B cell (primary cell): ENCODE results near the gene HMX3. TPM values are rescaled to one million over a fixed set of nuclear protein-coding genes. Genes with fewer than 3 reads are reported as not detected.

ENCODE experiments used
- ATAC-seq: fragments of 200-7000 bp; cut with Tn5 transposase; one replicate; pipeline ENCODE4 v1.10.0; 2021; ENCODE audit warnings: low read depth, mild to moderate bottlenecking, moderate number of reproducible peaks, moderate library complexity
- CTCF ChIA-PET: fragments of 350-600 bp; sonication (Branson Sonifier 250); formaldehyde crosslinking; loops from one replicate; lab custom pipeline; 2021; ENCODE audit warnings: antibody characterized with exemption, inconsistent platforms; lab: Charles Lee
- POLR2A ChIA-PET: fragments of 350-600 bp; sonication (Branson Sonifier 250); formaldehyde crosslinking; loops from one replicate; lab custom pipeline; 2021; ENCODE audit warnings: antibody characterized with exemption; lab: Charles Lee
- DNase-seq: peaks from one replicate; pipeline ENCODE4 v3.0.0; 2013
- H2AFZ ChIP-seq: 2 replicates; pipeline ENCODE4 v1.6.1; 2012; ENCODE audit warnings: mild to moderate bottlenecking, low read depth, low read length; ENCODE audit not compliant: insufficient read depth, poor library complexity, severe bottlenecking
- H3K27ac ChIP-seq, 2 donors: 1 replicate in 1 of 2; 2 replicates in 1 of 2; pipeline ENCODE4 v1.5.1; 2012 to 2013; ENCODE audit warnings: low read length in 2 of 2, mild to moderate bottlenecking in 2 of 2, moderate library complexity in 1 of 2
- H3K27me3 ChIP-seq, 4 experiments: fragments of 200-600 bp in 1 of 4; sonication (generic) in 1 of 4; replicated peaks in 1 of 4; 1 replicate in 2 of 4; 2 replicates in 2 of 4; pipeline versions ENCODE4 v1.6.1 to v1.7.0; 2013 to 2016; ENCODE audit warnings: low read length in 3 of 4, mild to moderate bottlenecking in 2 of 4, mixed read lengths in 1 of 4, moderate library complexity in 1 of 4; ENCODE audit not compliant: insufficient read depth in 4 of 4, control insufficient read depth in 3 of 4; ENCODE audit errors: control extremely low read depth in 1 of 4
- H3K36me3 ChIP-seq, 2 experiments: replicated peaks in 1 of 2; 1 replicate in 1 of 2; 2 replicates in 1 of 2; pipeline versions ENCODE4 v1.6.1 to v1.7.1; 2013; ENCODE audit warnings: low read length in 1 of 2; ENCODE audit not compliant: insufficient read depth in 2 of 2, control insufficient read depth in 1 of 2; ENCODE audit errors: control extremely low read depth in 1 of 2, extremely low read depth in 1 of 2
- H3K4me1 ChIP-seq, 2 donors: fragments of 200-600 bp in 1 of 2; sonication (generic) in 1 of 2; 1 replicate in 1 of 2; 2 replicates in 1 of 2; pipeline versions ENCODE4 v1.5.1 to v1.6.1; 2013 to 2017; ENCODE audit warnings: low read length in 2 of 2; ENCODE audit not compliant: control insufficient read depth in 2 of 2, insufficient read depth in 2 of 2
- H3K4me2 ChIP-seq: replicated peaks from 2 replicates; pipeline ENCODE3; 2012; ENCODE audit warnings: mild to moderate bottlenecking, low read depth, low read length; ENCODE audit not compliant: poor library complexity, severe bottlenecking
- H3K4me3 ChIP-seq, 5 experiments: fragments of 200-600 bp in 1 of 5; sonication (generic) in 1 of 5; 1 replicate in 3 of 5; 2 replicates in 2 of 5; pipeline versions ENCODE4 v1.5.1 to v1.7.0; 2011 to 2016; ENCODE audit warnings: low read length in 4 of 5, mild to moderate bottlenecking in 4 of 5, low read depth in 2 of 5, control low read depth in 1 of 5, moderate library complexity in 1 of 5; ENCODE audit not compliant: insufficient read depth in 1 of 5; ENCODE audit errors: control extremely low read depth in 1 of 5, extremely low read depth in 1 of 5
- H3K79me2 ChIP-seq: fragments of 200-600 bp; sonication (generic); one replicate; pipeline ENCODE4 v1.6.0; 2016; ENCODE audit warnings: low read length; ENCODE audit not compliant: control insufficient read depth, insufficient read depth
- H3K9ac ChIP-seq: fragments of 200-600 bp; sonication (generic); 2 replicates; pipeline ENCODE4 v1.6.1; 2017; ENCODE audit warnings: mild to moderate bottlenecking, low read length, moderate library complexity
- H3K9me3 ChIP-seq, 3 donors: one replicate each; pipeline versions ENCODE4 v1.6.1 to v1.7.1; 2013; ENCODE audit warnings: low read length in 2 of 3; ENCODE audit not compliant: control insufficient read depth in 2 of 3, insufficient read depth in 1 of 3; ENCODE audit errors: control extremely low read depth in 1 of 3
- H4K20me1 ChIP-seq: 2 replicates; pipeline ENCODE4 v1.6.0; 2012; ENCODE audit warnings: mild to moderate bottlenecking, low read length; ENCODE audit not compliant: insufficient read depth, control insufficient read depth, poor library complexity, severe bottlenecking
- H3K27ac Mint-ChIP-seq: one replicate; pipeline ENCODE4 v1.8.0; 2021; ENCODE audit warnings: mixed read lengths
- H3K27me3 Mint-ChIP-seq: one replicate; pipeline ENCODE4 v1.8.0; 2021; ENCODE audit warnings: mixed read lengths
- H3K4me1 Mint-ChIP-seq: one replicate; pipeline ENCODE4 v1.8.0; 2021; ENCODE audit warnings: mixed read lengths
- H3K4me3 Mint-ChIP-seq: one replicate; pipeline ENCODE4 v1.8.0; 2021; ENCODE audit warnings: mixed read lengths
- H3K9me3 Mint-ChIP-seq: one replicate; pipeline ENCODE4 v1.8.0; 2022; ENCODE audit warnings: mixed read lengths; ENCODE audit not compliant: insufficient read depth
- EZH2 ChIP-seq: IDR thresholded peaks from 2 replicates; pipeline ENCODE4 v1.6.1; 2012; ENCODE audit warnings: borderline replicate concordance, low read depth, mild to moderate bottlenecking, moderate library complexity, low read length; ENCODE audit not compliant: insufficient read depth, poor library complexity, severe bottlenecking
- WGBS: methylation state at CpG from one replicate; pipeline ENCODE4 v1.1.5; 2013; ENCODE audit warnings: missing lambda C conversion rate; ENCODE audit not compliant: insufficient coverage; 5-methylcytosine and 5-hydroxymethylcytosine counted together
- intact Hi-C: fragments of 100-400 bp; cut with micrococcal nuclease; formaldehyde crosslinking; loops from one replicate; pipeline ENCODE4 v1.10.0; 2022
- polyA plus RNA-seq: library from polyadenylated mRNA; depleted of rRNA; stranded (reverse); fragments of >200 nt; gene quantifications from 2 replicates; pipeline ENCODE4 v1.2.3, GENCODE V29; 2012
- total RNA-seq, 2 donors: library from RNA; stranded (reverse); fragments of 120-200 nt in 1 of 2; gene quantifications; 1 replicate in 1 of 2; 2 replicates in 1 of 2; pipeline versions ENCODE4 v1.2.3 to v1.2.4, GENCODE V29; 2013 to 2022
- TF ChIP-seq, protein P1 (sequence below): fragments of 200-600 bp; IDR thresholded peaks from one replicate; pipeline ENCODE4 v1.8.0; 2022; ENCODE audit warnings: antibody characterized with exemption, mild to moderate bottlenecking

Gene HMX3
- total and polyA plus RNA-seq, 2 donors (not counting 1 experiment from before 2014, with no cell fraction given) = not detected

DNA sequence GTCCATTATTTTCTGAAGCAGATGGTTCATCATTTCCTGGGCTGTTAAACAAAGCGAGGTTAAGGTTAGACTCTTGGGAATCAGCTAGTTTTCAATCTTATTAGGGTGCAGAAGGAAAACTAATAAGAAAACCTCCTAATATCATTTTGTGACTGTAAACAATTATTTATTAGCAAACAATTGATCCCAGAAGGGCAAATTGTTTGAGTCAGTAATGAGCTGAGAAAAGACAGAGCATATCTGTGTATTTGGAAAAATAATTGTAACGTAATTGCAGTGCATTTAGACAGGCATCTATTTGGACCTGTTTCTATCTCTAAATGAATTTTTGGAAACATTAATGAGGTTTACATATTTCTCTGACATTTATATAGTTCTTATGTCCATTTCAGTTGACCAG is 28.5 kb downstream of the HMX3 start:
- TF ChIP-seq, protein P1, sequence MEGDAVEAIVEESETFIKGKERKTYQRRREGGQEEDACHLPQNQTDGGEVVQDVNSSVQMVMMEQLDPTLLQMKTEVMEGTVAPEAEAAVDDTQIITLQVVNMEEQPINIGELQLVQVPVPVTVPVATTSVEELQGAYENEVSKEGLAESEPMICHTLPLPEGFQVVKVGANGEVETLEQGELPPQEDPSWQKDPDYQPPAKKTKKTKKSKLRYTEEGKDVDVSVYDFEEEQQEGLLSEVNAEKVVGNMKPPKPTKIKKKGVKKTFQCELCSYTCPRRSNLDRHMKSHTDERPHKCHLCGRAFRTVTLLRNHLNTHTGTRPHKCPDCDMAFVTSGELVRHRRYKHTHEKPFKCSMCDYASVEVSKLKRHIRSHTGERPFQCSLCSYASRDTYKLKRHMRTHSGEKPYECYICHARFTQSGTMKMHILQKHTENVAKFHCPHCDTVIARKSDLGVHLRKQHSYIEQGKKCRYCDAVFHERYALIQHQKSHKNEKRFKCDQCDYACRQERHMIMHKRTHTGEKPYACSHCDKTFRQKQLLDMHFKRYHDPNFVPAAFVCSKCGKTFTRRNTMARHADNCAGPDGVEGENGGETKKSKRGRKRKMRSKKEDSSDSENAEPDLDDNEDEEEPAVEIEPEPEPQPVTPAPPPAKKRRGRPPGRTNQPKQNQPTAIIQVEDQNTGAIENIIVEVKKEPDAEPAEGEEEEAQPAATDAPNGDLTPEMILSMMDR = no peak
- no peak for TF ChIP-seq EZH2
- Histone ChIP-seq H3K9me3 (no peaks in the 10 kb centered on the region), H3K4me2 (no peak overlapping the region), H2AFZ (no peak overlapping the region), H3K4me3 (no peak overlapping the region), H3K9ac (no peak overlapping the region), H3K79me2 (peaks cover 8% of the 10 kb centered on the region), H3K36me3 (peaks cover 16 to 68% of the 10 kb centered on the region in 2 experiments), H3K27me3 (no peaks in the 10 kb centered on the region), H4K20me1 (peaks cover 18% of the 10 kb centered on the region), H3K27ac (no peak overlapping the region), H3K4me1 (no peaks in the 10 kb centered on the region)
- DNase-seq = no peak
- ChIA-PET CTCF (no interaction called here), POLR2A (no interaction called here)
- no peak for ATAC-seq
- H3K27ac Mint-ChIP-seq = no peak overlapping the region
- H3K9me3 Mint-ChIP-seq = no peaks in the 10 kb centered on the region
- no CpG with 5 or more reads among the region's 2 CpGs for WGBS
- H3K4me1 Mint-ChIP-seq = peaks cover 8% of the 10 kb centered on the region
- no peaks in the 10 kb centered on the region for H3K27me3 Mint-ChIP-seq
- intact Hi-C loops = no loop called here
- no peak overlapping the region for H3K4me3 Mint-ChIP-seq

- H2AFZ ChIP-seq = no peak overlapping the region
- CTCF ChIA-PET = no interaction called here
- no peaks in the 10 kb centered on the region for H3K9me3 ChIP-seq
- H3K27ac Mint-ChIP-seq = no peak overlapping the region
- peaks cover 16% of the 10 kb centered on the region for H4K20me1 ChIP-seq
- H3K27me3 ChIP-seq = no peaks in the 10 kb centered on the region
- no peak overlapping the region for H3K4me2 ChIP-seq
- H3K79me2 ChIP-seq = peaks cover 14% of the 10 kb centered on the region
- H3K36me3 ChIP-seq = peaks cover 12 to 73% of the 10 kb centered on the region in 2 experiments
- TF ChIP-seq, protein P1 = no peak
- no peak for TF ChIP-seq EZH2
- H3K9ac ChIP-seq = no peak overlapping the region
- no peak for ATAC-seq
- no peaks in the 10 kb centered on the region for H3K9me3 Mint-ChIP-seq
- peaks cover 1% of the 10 kb centered on the region for H3K4me1 Mint-ChIP-seq
- POLR2A ChIA-PET = no interaction called here
- no peaks in the 10 kb centered on the region for H3K4me1 ChIP-seq
- intact Hi-C loops = no loop called here
- H3K4me3 Mint-ChIP-seq = no peak overlapping the region
- H3K27ac ChIP-seq = no peak overlapping the region
- DNase-seq = no peak
- no peaks in the 10 kb centered on the region for H3K27me3 Mint-ChIP-seq
- H3K4me3 ChIP-seq = no peak overlapping the region
- WGBS = 93% methylated on average over 4 of the region's 4 CpGs
Observed at GRCh38 chr10:123165445-123166072, 29.8 kb downstream of the HMX3 start.
